Left ventricle myocardium inferior (tissue), 1 donor: ENCODE measurements around the gene PTPRN. TPM values are rescaled to one million over a fixed set of nuclear protein-coding genes. Genes with fewer than 3 reads are reported as not detected.
A peak's percentile ranks its signal among the peaks of the same experiment; 100 is the strongest.

Source experiments
- DNase-seq: peaks from one replicate; pipeline ENCODE4 v3.0.0-alpha.2; 2020
- H3K27ac ChIP-seq: fragments of 200-600 bp; replicated peaks from 2 replicates; pipeline ENCODE4 v1.8.0; 2021
- H3K27me3 ChIP-seq: fragments of 200-600 bp; 2 replicates; pipeline ENCODE4 v1.8.0; 2021; ENCODE audit warnings: low read depth
- H3K36me3 ChIP-seq: fragments of 200-600 bp; 2 replicates; pipeline ENCODE4 v1.8.0; 2021
- H3K4me1 ChIP-seq: fragments of 200-600 bp; 2 replicates; pipeline ENCODE4 v1.8.0; 2021
- H3K4me3 ChIP-seq: fragments of 200-600 bp; 2 replicates; pipeline ENCODE4 v1.8.0; 2021; ENCODE audit warnings: mild to moderate bottlenecking, moderate library complexity
- H3K9me3 ChIP-seq: fragments of 200-600 bp; replicated peaks from 2 replicates; pipeline ENCODE4 v1.8.0; 2021
- intact Hi-C: fragments of 100-400 bp; cut with micrococcal nuclease; formaldehyde crosslinking; loops from one replicate; pipeline ENCODE4 v1.11.0; 2022
- total RNA-seq: library from RNA; stranded (reverse); fragmentation: NEBNext Ultra II Directional; extraction: Animal tissue kit (Norgen Biotek cat#: 25700); gene quantifications from one replicate; pipeline ENCODE4 v1.2.1, GENCODE V29; 2021
- TF ChIP-seq, protein P1 (sequence below): fragments of 200-600 bp; IDR thresholded peaks from 2 replicates; pipeline ENCODE4 v1.8.0; 2021; ENCODE audit warnings: antibody characterized with exemption, mild to moderate bottlenecking, borderline replicate concordance
- donor health status: DM: no; HTN: yes; CAD: no; lungs with severe emphysema.

Gene PTPRN
- total RNA-seq, 1 donor from 2014 or later = 0.11 TPM

DNA sequence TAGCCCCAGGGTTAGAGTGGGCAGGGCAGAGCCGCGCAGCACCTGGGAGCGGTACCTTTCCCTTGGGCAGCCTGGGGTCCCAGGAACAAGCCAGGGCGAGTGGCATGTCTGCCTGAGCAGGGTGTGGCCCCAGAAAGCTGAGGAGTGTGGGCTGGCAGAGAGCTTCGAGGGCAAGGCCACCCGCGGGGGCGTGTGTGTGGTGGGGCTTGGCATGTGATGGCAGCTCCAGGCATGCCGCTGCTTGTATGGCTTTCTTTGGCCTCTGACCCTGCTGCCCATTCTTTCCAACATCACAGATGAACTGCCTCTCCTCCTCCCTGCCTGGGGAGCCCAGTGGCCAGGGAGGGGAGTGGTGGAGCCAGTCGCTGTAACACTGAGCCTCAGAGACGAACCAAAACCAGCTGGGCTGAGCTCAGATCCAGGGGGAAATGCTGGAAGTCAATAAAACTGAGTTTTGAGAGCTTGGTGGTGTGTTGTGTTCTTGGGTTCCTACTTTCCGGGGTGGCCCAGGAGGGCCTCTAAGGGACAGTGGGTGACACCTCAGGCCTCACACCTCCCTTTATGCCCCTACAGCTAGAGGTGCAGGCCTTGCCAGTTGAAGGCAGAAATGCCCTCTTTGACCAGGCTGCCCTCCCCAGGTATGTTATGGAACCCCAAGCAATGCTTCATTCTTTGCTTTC is 22.6 kb downstream of the PTPRN start:
- Histone ChIP-seq H3K36me3 (peaks cover 46% of the 10 kb centered on the region), H3K4me3 (no peak overlapping the region), H3K27ac (no peak overlapping the region), H3K9me3 (no peaks in the 10 kb centered on the region), H3K4me1 (peaks cover 48% of the 10 kb centered on the region), H3K27me3 (no peaks in the 10 kb centered on the region)
- TF ChIP-seq, protein P1, sequence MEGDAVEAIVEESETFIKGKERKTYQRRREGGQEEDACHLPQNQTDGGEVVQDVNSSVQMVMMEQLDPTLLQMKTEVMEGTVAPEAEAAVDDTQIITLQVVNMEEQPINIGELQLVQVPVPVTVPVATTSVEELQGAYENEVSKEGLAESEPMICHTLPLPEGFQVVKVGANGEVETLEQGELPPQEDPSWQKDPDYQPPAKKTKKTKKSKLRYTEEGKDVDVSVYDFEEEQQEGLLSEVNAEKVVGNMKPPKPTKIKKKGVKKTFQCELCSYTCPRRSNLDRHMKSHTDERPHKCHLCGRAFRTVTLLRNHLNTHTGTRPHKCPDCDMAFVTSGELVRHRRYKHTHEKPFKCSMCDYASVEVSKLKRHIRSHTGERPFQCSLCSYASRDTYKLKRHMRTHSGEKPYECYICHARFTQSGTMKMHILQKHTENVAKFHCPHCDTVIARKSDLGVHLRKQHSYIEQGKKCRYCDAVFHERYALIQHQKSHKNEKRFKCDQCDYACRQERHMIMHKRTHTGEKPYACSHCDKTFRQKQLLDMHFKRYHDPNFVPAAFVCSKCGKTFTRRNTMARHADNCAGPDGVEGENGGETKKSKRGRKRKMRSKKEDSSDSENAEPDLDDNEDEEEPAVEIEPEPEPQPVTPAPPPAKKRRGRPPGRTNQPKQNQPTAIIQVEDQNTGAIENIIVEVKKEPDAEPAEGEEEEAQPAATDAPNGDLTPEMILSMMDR = no peak
- no peak for DNase-seq
- intact Hi-C loops = no loop called here

DNA sequence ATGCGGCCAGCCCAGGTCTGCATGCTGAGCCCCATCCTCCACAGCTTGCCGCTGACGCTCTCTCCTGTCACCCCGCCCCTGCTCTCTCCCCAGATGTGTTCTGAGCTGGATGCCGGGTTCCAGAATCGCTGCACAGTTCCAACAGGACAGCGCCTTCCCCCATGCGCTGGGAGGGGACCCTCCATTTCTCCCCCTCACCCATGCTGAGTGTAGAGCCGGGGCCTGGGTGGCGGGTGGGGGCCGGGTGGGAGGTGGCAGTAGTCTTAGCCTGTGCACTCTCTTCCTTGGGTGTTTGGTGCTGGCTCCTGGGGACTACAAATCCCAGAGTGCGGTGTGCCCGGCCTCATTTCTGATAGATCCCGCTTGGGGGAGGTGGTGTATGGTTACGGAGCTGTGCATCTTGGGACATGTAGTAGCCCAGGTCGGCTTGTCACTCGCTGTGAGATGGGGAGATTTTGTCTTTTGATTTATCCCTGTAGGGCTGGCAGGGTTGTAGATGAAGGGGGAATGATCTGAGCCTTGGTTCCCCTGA is 23.2 kb downstream of the PTPRN start:
- Histone ChIP-seq H3K27me3 (no peaks in the 10 kb centered on the region), H3K36me3 (peaks cover 53% of the 10 kb centered on the region), H3K4me3 (no peak overlapping the region), H3K4me1 (peaks cover 54% of the 10 kb centered on the region), H3K9me3 (no peaks in the 10 kb centered on the region), H3K27ac (peak overlapping the region; percentile 12)
- intact Hi-C loops = no loop called here
- no peak for DNase-seq
- TF ChIP-seq, protein P1 = no peak

DNA sequence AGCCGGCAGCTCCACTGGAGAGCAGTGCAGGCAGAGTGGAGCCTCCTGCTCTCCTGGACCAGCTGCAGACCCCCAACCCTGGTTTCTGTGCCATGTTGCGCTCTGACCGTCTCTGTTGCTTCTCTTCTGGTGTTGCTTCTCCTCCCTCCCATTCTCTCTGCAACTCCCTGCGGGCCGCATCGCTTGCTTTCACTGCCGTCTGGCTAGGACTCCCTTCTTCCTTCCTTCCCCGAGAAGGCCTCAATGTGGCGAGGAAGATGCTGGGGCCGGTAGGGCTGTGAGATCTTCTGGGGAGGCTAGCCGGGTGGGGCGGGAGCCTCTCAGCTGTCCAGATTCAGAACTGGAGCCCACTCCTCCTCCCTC is 23.8 kb downstream of the PTPRN start:
- Histone ChIP-seq H3K27ac (peak overlapping the region; percentile 12), H3K4me1 (peaks cover 60% of the 10 kb centered on the region), H3K27me3 (no peaks in the 10 kb centered on the region), H3K4me3 (no peak overlapping the region), H3K9me3 (no peaks in the 10 kb centered on the region), H3K36me3 (peaks cover 59% of the 10 kb centered on the region)
- TF ChIP-seq, protein P1 = no peak
- no peak for DNase-seq
- intact Hi-C loops = no loop called here

DNA sequence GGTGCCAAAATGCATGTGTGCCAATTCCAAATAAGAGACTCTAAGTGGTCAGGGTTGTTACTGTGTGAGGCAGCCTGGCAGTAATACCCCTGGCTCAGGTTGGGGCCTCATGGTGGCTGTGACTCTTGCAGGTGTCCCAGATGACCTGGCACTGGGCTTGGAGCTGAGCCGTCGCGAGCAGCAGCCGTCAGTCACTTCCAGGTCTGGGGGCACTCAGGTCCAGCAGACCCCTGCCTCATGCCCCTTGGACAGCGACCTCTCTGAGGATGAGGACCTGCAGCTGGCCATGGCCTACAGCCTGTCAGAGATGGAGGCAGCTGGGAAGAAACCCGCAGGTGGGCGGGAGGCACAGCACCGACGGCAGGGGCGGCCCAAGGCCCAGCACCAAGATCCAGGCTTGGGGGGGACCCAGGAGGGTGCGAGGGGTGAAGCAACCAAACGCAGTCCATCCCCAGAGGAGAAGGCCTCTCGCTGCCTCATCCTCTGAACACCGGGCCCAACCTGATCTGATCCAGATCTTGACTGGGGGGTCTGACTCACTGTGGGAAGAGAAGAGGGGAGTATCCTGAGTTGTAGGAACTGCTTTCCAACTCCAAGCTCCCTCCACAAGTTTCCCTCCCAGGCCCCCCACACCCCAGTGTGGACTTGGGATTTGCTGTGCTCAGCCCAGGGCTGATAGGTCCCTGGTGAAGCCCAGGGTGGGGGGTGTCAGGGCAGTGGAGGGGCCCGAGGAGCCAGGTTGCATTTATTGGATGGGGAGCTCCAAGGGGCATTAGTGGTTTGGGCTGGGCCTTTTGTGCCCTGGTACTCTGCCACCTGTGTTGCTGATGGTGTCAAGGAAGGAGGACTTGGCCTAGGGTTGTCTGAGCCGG is 24.5 kb downstream of the PTPRN start:
- H3K27ac ChIP-seq = peak overlapping the region; percentile 12
- peaks cover 61% of the 10 kb centered on the region for H3K36me3 ChIP-seq
- peaks cover 66% of the 10 kb centered on the region for H3K4me1 ChIP-seq
- DNase-seq = no peak
- no peaks in the 10 kb centered on the region for H3K27me3 ChIP-seq
- intact Hi-C loops = no loop called here
- no peak overlapping the region for H3K4me3 ChIP-seq
- TF ChIP-seq, protein P1 = no peak
- H3K9me3 ChIP-seq = no peaks in the 10 kb centered on the region

DNA sequence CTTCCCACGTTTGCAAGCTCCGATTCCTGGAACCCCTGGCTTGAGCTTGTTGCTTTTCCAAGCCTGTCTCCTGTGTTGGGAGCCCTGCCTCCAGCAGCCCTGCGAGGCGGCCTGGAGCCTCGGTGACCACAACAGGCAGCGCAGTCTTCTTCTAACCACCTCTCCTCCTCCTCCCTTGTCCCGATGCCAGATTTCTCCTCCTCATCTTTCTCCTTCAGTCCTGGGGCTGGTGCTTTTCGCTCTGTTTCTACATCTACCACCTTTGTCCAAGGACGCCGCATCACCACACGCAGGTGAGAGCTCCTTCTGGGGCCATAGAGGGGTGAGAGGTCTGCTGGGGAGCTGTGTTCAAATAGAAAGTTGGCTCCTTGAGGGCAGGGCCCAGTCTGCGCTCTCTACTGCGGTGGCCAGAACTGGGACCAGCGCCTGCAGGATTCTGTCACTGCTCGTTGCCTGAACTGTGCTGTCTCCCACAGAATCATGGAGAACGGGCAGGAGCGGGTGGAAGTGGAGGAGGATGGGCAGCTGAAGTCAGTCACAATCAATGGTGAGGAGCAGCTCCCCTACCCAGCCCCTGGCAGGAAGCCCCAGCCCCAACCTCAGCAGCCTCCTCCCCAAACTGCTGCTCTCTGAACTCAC is 26.1 kb downstream of the PTPRN start:
- DNase-seq = no peak
- intact Hi-C loops = no loop called here
- TF ChIP-seq, protein P1 = no peak
- Histone ChIP-seq H3K27me3 (no peaks in the 10 kb centered on the region), H3K36me3 (peaks cover 61% of the 10 kb centered on the region), H3K27ac (no peak overlapping the region), H3K9me3 (no peaks in the 10 kb centered on the region), H3K4me1 (peaks cover 76% of the 10 kb centered on the region), H3K4me3 (no peak overlapping the region)
